Cardiac fibroblast (primary cell): Measurements from ENCODE around the gene SEBOX.

ENCODE experiments used
- DNase-seq, 2 donors: peaks; one replicate each; pipeline versions ENCODE4 v3.0.0 to v3.0.0-alpha.2; 2010; ENCODE audit warnings: low read depth in 2 of 2
- H3K4me3 ChIP-seq, 2 donors: replicated peaks in 1 of 2; 1 replicate in 1 of 2; 2 replicates in 1 of 2; pipeline ENCODE4 v1.5.1; 2011; ENCODE audit warnings: low read depth in 2 of 2, low read length in 2 of 2, mild to moderate bottlenecking in 2 of 2, moderate library complexity in 1 of 2
- TF ChIP-seq, protein P1 (sequence below): IDR thresholded peaks from one replicate; pipeline ENCODE4 v1.5.1; 2011; ENCODE audit warnings: low read depth, mild to moderate bottlenecking, low read length, inconsistent platforms

The SEBOX gene

DNA sequence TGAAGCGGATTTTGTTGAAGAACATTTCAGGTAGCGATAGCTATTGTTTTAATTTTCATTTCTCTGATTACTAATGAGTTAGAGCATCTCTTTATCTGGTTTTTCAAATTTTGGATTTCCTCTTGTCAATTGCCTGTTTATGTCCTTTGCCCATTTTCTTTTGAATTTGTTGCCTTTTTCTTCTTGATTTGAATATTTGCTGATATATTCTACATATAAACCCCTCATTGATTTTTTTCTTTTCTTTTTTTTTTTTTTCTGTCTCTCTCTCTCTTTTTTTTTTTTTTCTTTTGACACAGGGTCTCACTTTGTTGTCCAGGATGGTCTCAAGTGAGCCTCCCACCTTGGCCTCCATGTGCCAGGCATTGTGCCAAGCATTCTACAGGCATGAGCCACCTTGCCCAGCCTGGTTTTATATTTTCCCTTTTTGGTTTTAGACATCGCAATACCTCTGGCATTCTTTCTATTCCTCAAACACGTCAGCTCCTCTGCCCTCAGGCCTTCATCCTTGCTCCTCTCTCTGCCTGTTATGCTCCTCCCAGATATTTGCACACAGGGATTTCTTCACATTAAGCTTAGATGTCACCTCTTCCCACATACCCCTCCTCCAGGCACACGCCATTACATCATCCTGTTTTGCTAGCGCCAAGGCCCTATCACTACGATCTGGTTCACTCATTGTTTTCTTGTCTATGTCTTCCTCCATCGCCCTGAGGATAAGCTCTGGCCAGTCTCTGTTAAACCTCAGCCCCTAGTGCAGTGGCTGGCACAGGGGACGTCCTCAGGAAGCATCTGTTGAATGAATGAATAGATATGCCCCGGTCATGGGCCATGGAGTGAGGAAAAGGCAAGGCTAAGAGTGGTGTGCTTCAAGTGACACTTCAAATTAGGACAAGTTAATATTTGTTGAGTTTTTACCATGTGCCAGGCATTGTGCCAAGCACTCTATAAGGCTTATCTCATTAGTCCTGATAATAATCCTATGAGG, 15.1 kb upstream of the SEBOX start:
- TF ChIP-seq, protein P1, sequence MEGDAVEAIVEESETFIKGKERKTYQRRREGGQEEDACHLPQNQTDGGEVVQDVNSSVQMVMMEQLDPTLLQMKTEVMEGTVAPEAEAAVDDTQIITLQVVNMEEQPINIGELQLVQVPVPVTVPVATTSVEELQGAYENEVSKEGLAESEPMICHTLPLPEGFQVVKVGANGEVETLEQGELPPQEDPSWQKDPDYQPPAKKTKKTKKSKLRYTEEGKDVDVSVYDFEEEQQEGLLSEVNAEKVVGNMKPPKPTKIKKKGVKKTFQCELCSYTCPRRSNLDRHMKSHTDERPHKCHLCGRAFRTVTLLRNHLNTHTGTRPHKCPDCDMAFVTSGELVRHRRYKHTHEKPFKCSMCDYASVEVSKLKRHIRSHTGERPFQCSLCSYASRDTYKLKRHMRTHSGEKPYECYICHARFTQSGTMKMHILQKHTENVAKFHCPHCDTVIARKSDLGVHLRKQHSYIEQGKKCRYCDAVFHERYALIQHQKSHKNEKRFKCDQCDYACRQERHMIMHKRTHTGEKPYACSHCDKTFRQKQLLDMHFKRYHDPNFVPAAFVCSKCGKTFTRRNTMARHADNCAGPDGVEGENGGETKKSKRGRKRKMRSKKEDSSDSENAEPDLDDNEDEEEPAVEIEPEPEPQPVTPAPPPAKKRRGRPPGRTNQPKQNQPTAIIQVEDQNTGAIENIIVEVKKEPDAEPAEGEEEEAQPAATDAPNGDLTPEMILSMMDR = no peak
- no peak overlapping the region for H3K4me3 ChIP-seq
- DNase-seq = peak; percentile 47 to 63

DNA sequence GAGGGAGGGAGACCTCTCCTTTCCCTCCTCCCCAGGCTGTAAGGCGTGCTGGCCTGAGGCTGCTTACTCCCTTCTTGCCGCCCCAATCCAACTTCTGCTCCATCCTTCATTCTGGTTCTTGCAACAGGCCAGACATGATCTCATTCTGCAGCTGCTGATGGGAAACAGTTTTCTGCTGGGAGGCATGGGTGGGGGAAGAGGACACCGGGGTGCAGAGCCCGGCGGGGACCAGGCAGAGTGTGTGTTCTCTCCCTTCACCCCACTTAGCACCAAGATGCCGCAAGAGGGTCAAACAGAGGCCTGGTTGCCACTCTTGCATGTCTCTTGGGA, 7.9 kb upstream of the SEBOX start:
- H3K4me3 ChIP-seq = peak overlapping the region in 1 of 2 donors; percentile 63
- TF ChIP-seq, protein P1 = no peak
- DNase-seq = no peak

DNA sequence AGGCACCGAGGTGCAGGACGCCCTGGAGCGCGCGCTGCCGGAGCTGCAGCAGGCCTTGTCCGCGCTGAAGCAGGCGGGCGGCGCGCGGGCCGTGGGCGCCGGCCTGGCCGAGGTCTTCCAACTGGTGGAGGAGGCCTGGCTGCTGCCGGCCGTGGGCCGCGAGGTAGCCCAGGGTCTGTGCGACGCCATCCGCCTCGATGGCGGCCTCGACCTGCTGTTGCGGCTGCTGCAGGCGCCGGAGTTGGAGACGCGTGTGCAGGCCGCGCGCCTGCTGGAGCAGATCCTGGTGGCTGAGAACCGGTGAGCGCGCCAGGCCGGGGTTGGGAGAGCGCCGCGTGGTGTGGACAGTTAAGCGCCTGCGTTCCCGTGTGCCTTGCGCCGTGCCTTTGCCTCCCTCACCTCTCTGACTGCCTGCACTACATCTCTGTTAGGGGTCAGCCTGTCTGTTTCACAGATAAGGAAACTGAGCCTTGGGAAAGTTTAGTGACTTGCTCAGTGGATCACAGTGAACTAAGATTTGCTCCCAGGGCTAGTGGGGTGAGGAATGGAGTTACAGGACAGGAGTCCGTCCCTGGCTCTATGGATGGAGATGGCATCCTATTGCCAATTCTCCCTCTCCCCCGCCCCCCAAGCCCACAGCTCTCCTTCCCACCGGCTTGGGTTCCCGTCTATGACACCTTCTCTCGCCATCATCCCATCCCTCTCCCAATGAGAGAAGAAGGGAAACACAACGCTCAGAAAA, 7.4 kb upstream of the SEBOX start:
- H3K4me3 ChIP-seq = peak overlapping the region; percentile 41 to 63
- TF ChIP-seq, protein P1 = no peak
- DNase-seq = peak; percentile 36 to 39

GRCh38 chr17:28371245-28372202, 6.5 kb upstream of the SEBOX start, which contains the start of gene SARM1:
SARM1 (plus strand) TSS chr17:28371694; CDS start chr17:28372033, 339 bp downstream.
- peak; percentile 74 to 90 for DNase-seq
- TF ChIP-seq, protein P1 = no peak
- peak within 1 kb of the TSS; percentile 60 to 63 for H3K4me3 ChIP-seq

GRCh38 chr17:28370744-28371103, 5.7 kb upstream of the SEBOX start:
- H3K4me3 ChIP-seq = peak overlapping the region in 1 of 2 donors; percentile 34

More at GRCh38 chr17:28370744-28371103, 5.7 kb upstream of the SEBOX start:
- TF ChIP-seq, protein P1 = no peak
- DNase-seq = no peak
